Neural cell (in vitro differentiated cells): Measurements from ENCODE around the gene AOC2. TPM values are rescaled to one million over a fixed set of nuclear protein-coding genes. Genes with fewer than 3 reads are reported as not detected.
"Not testable (repeated sequence)": the region's sequence is repeated elsewhere in the genome, so short reads cannot be mapped to it uniquely, and the experiment has no call there.

ENCODE experiments used
- H2AFZ ChIP-seq: fragments of 200-600, 300-800 bp; sonication (generic), shearing (Covaris generic); 2 replicates; pipeline ENCODE4 v1.6.0; 2014; ENCODE audit warnings: low read depth, mild to moderate bottlenecking, antibody characterized with exemption, low read length, moderate library complexity
- H3F3A ChIP-seq: fragments of 200-600 bp; shearing (Covaris generic); 2 replicates; pipeline ENCODE4 v1.6.1; 2016; ENCODE audit warnings: mild to moderate bottlenecking, moderate library complexity, mixed read lengths, antibody characterized with exemption, low read length; ENCODE audit not compliant: insufficient read depth, poor library complexity, severe bottlenecking
- H3K27ac ChIP-seq: fragments of 200-600, 300-800 bp; sonication (generic), shearing (Covaris generic); 2 replicates; pipeline ENCODE4 v1.5.1; 2014; ENCODE audit warnings: mild to moderate bottlenecking, low read length, moderate library complexity
- H3K27me3 ChIP-seq: fragments of 300-800, 200-600 bp; sonication (generic), shearing (Covaris generic); 2 replicates; pipeline ENCODE4 v1.6.0; 2014; ENCODE audit warnings: mild to moderate bottlenecking, low read depth, low read length, moderate library complexity; ENCODE audit not compliant: insufficient read depth
- H3K36me3 ChIP-seq: fragments of 300-800, 200-600 bp; sonication (generic), shearing (Covaris generic); 2 replicates; pipeline ENCODE4 v1.5.1; 2014; ENCODE audit warnings: mild to moderate bottlenecking, antibody characterized with exemption, low read length, moderate library complexity; ENCODE audit not compliant: insufficient read depth
- H3K4me2 ChIP-seq: fragments of 300-800, 200-600 bp; sonication (generic), shearing (Covaris generic); 2 replicates; pipeline ENCODE4 v1.6.0; 2014; ENCODE audit warnings: mild to moderate bottlenecking, low read length
- H3K4me3 ChIP-seq: fragments of 300-800, 200-600 bp; sonication (generic), shearing (Covaris generic); 2 replicates; pipeline ENCODE4 v1.5.1; 2014; ENCODE audit warnings: mild to moderate bottlenecking, low read length, moderate library complexity
- H3K79me2 ChIP-seq: fragments of 200-600 bp; shearing (Covaris generic); replicated peaks from 2 replicates; pipeline ENCODE4 v1.6.0; 2014; ENCODE audit warnings: mild to moderate bottlenecking, low read length, moderate library complexity; ENCODE audit not compliant: insufficient read depth
- H3K9ac ChIP-seq: fragments of 300-800, 200-600 bp; sonication (generic), shearing (Covaris generic); 2 replicates; pipeline ENCODE4 v1.6.1; 2016; ENCODE audit warnings: mild to moderate bottlenecking, low read length, mixed read lengths
- H3K9me2 ChIP-seq: fragments of 200-600 bp; shearing (Covaris generic); 2 replicates; pipeline ENCODE4 v1.6.1; 2016; ENCODE audit warnings: mild to moderate bottlenecking, low read length, mixed read lengths; ENCODE audit not compliant: insufficient read depth
- H3K9me3 ChIP-seq: fragments of 200-600, 300-800 bp; sonication (generic), shearing (Covaris generic); 2 replicates; pipeline ENCODE4 v1.6.1; 2016; ENCODE audit warnings: mild to moderate bottlenecking, mixed run types, low read length, moderate library complexity, mixed read lengths
- H4K20me1 ChIP-seq: fragments of 200-600 bp; shearing (Covaris generic); 2 replicates; pipeline ENCODE4 v1.6.1; 2016; ENCODE audit warnings: mild to moderate bottlenecking, mixed run types; ENCODE audit not compliant: insufficient read depth
- EP300 ChIP-seq: fragments of 450-650 bp; conservative IDR thresholded peaks from 2 replicates; pipeline ENCODE4 v1.6.1; 2014; ENCODE audit warnings: antibody characterized with exemption, mild to moderate bottlenecking, moderate library complexity; ENCODE audit not compliant: poor library complexity, severe bottlenecking
- MXI1 ChIP-seq: fragments of 450-650 bp; conservative IDR thresholded peaks from 2 replicates; pipeline ENCODE4 v1.6.1; 2014; ENCODE audit warnings: antibody characterized with exemption, mild to moderate bottlenecking; ENCODE audit not compliant: poor library complexity, severe bottlenecking
- POLR2AphosphoS5 ChIP-seq: IDR thresholded peaks from 2 replicates; pipeline ENCODE4 v1.6.1; 2012
- RAD21 ChIP-seq: fragments of 450-650 bp; conservative IDR thresholded peaks from 2 replicates; pipeline ENCODE4 v1.6.1; 2014; ENCODE audit warnings: antibody characterized with exemption, mild to moderate bottlenecking, moderate library complexity
- polyA plus RNA-seq: library from polyadenylated mRNA; depleted of rRNA; stranded (reverse); fragments of >200 nt; gene quantifications from 2 replicates; pipeline ENCODE4 v1.2.3, GENCODE V29; 2014
- small RNA-seq, 3 experiments: library from RNA; depleted of rRNA; stranded (forward); fragments of <200 nt; gene quantifications; one replicate each; pipeline ENCODE3, GENCODE V24; 2012

Gene AOC2
- polyA plus RNA-seq, 1 donor from 2014 or later, result 2.8 TPM

- H2AFZ ChIP-seq, result no peak overlapping the region
- no peaks in the 10 kb centered on the region for H3K9me2 ChIP-seq
- no peaks in the 10 kb centered on the region for H3K27me3 ChIP-seq
These were observed 53.9 kb downstream of the AOC2 start for GRCh38 chr17:42898147-42898811.

GRCh38 chr17:42899981-42900380 is 55.6 kb downstream of the AOC2 start:
- not testable (repeated sequence) for H3K79me2 ChIP-seq, H3K27me3 ChIP-seq, H4K20me1 ChIP-seq, H3K9ac ChIP-seq, H3K9me2 ChIP-seq, H3K4me3 ChIP-seq, H2AFZ ChIP-seq, H3K36me3 ChIP-seq, H3K9me3 ChIP-seq, H3K27ac ChIP-seq, H3F3A ChIP-seq, H3K4me2 ChIP-seq

More at GRCh38 chr17:42898147-42898811, 53.9 kb downstream of the AOC2 start:
- H4K20me1 ChIP-seq, result no peaks in the 10 kb centered on the region
- H3K4me2 ChIP-seq, result no peak overlapping the region
- no peaks in the 10 kb centered on the region for H3K36me3 ChIP-seq
- H3K9me3 ChIP-seq, result no peaks in the 10 kb centered on the region
- no peak overlapping the region for H3K9ac ChIP-seq
- no peaks in the 10 kb centered on the region for H3K79me2 ChIP-seq
- no peak overlapping the region for H3K4me3 ChIP-seq
- no peak for TF ChIP-seq POLR2AphosphoS5
- TF ChIP-seq RAD21, result no peak
- TF ChIP-seq EP300, result no peak
- no peak for TF ChIP-seq MXI1
- H3K27ac ChIP-seq, result no peak overlapping the region
- H3F3A ChIP-seq, result no peaks in the 10 kb centered on the region

Small RNA genes lying within 50 kb of the gene (small RNA-seq; reads per million reads assigned to genes)
- gene MIR6781 (0 to 0.33 (median 0) reads per million in 3 experiments), gene RNU6-287P (0 reads per million in 3 experiments)

Other genes starting within 250 kb of the AOC2 start
- 30.1 and 34.6 TPM in 2 replicates for gene RETREG3, start 235.2 kb upstream of the AOC2 start, polyA plus RNA-seq
- 14.2 and 22.3 TPM in 2 replicates for gene TUBG1, start 234.9 kb upstream of the AOC2 start, polyA plus RNA-seq
- gene TUBG2, start 185.3 kb upstream of the AOC2 start, polyA plus RNA-seq, result 24.9 and 28.9 TPM in 2 replicates
- gene PLEKHH3, start 167.6 kb upstream of the AOC2 start, polyA plus RNA-seq, result 18.4 and 20.2 TPM in 2 replicates
- gene CCR10, start 162.7 kb upstream of the AOC2 start, polyA plus RNA-seq, result 3.1 and 5.1 TPM in 2 replicates
- gene CNTNAP1, start 162.0 kb upstream of the AOC2 start, polyA plus RNA-seq, result 21.9 and 23.9 TPM in 2 replicates
- 52.5 and 68.3 TPM in 2 replicates for gene EZH1, start 99.5 kb upstream of the AOC2 start, polyA plus RNA-seq
- gene RAMP2, start 83.4 kb upstream of the AOC2 start, polyA plus RNA-seq, result 0.96 and 2.1 TPM in 2 replicates
- 128 and 133 TPM in 2 replicates for gene VPS25, start 71.1 kb upstream of the AOC2 start, polyA plus RNA-seq
- gene WNK4, start 64.0 kb upstream of the AOC2 start, polyA plus RNA-seq, result 0.10 TPM in 1 of 2 replicates, not detected in the other
- gene COA3, start 45.9 kb upstream of the AOC2 start, polyA plus RNA-seq, result 222 and 234 TPM in 2 replicates
- 0.21 and 1.2 TPM in 2 replicates for gene CNTD1, start 45.7 kb upstream of the AOC2 start, polyA plus RNA-seq
- 74.7 and 87.7 TPM in 2 replicates for gene BECN1, start 20.3 kb upstream of the AOC2 start, polyA plus RNA-seq
- 56.6 and 67.0 TPM in 2 replicates for gene PSME3, start 11.2 kb upstream of the AOC2 start, polyA plus RNA-seq
- gene AOC3, start 6.6 kb downstream of the AOC2 start, polyA plus RNA-seq, result 0.35 and 0.54 TPM in 2 replicates
- not detected in 2 replicates for gene G6PC1, start 56.2 kb downstream of the AOC2 start, polyA plus RNA-seq
- 52.0 and 64.2 TPM in 2 replicates for gene AARSD1, start 119.9 kb downstream of the AOC2 start, polyA plus RNA-seq
- gene PTGES3L, start 135.5 kb downstream of the AOC2 start, polyA plus RNA-seq, result 5.8 and 7.8 TPM in 2 replicates
- gene RUNDC1, start 136.0 kb downstream of the AOC2 start, polyA plus RNA-seq, result 15.1 and 16.3 TPM in 2 replicates
- gene RPL27, start 153.8 kb downstream of the AOC2 start, polyA plus RNA-seq, result 1,167 and 1,178 TPM in 2 replicates
- gene IFI35, start 162.2 kb downstream of the AOC2 start, polyA plus RNA-seq, result not detected in 2 replicates
- 151 and 193 TPM in 2 replicates for gene VAT1, start 177.8 kb downstream of the AOC2 start, polyA plus RNA-seq
- 43.8 and 44.1 TPM in 2 replicates for gene RND2, start 180.7 kb downstream of the AOC2 start, polyA plus RNA-seq